Central memory CD8-positive, alpha-beta T cell (primary cell): Measurements from ENCODE around the gene KAZN.
"Not testable (repeated sequence)": the region's sequence is repeated elsewhere in the genome, so short reads cannot be mapped to it uniquely, and the experiment has no call there.

Source experiments
- ATAC-seq: fragments of 150-1000 bp; cut with Tn5 transposase; replicated peaks from 2 replicates; pipeline ENCODE4 v1.10.0; 2022; ENCODE audit warnings: mild to moderate bottlenecking, moderate FRiP score, moderate number of reproducible peaks; ENCODE audit not compliant: poor library complexity, severe bottlenecking; ENCODE audit errors: extremely low read depth
- DNase-seq, 2 donors: peaks; one replicate each; pipeline ENCODE4 v3.0.0; 2021; ENCODE audit warnings: low spot score in 2 of 2
- H3K27ac Mint-ChIP-seq: one replicate; pipeline ENCODE4 v1.8.0; 2022; ENCODE audit warnings: low read depth, mild to moderate bottlenecking, moderate library complexity, mixed read lengths
- H3K27me3 Mint-ChIP-seq: one replicate; pipeline ENCODE4 v1.8.0; 2022; ENCODE audit warnings: mixed read lengths
- H3K36me3 Mint-ChIP-seq: one replicate; pipeline ENCODE4 v1.8.0; 2022; ENCODE audit warnings: mild to moderate bottlenecking, moderate library complexity, mixed read lengths; ENCODE audit not compliant: insufficient read depth
- H3K4me1 Mint-ChIP-seq: one replicate; pipeline ENCODE4 v1.8.0; 2022; ENCODE audit warnings: mixed read lengths
- H3K4me3 Mint-ChIP-seq: one replicate; pipeline ENCODE4 v1.8.0; 2022; ENCODE audit warnings: mild to moderate bottlenecking, moderate library complexity, mixed read lengths
- H3K9me3 Mint-ChIP-seq: one replicate; pipeline ENCODE4 v1.8.0; 2022; ENCODE audit warnings: mixed read lengths

KAZN gene

DNA sequence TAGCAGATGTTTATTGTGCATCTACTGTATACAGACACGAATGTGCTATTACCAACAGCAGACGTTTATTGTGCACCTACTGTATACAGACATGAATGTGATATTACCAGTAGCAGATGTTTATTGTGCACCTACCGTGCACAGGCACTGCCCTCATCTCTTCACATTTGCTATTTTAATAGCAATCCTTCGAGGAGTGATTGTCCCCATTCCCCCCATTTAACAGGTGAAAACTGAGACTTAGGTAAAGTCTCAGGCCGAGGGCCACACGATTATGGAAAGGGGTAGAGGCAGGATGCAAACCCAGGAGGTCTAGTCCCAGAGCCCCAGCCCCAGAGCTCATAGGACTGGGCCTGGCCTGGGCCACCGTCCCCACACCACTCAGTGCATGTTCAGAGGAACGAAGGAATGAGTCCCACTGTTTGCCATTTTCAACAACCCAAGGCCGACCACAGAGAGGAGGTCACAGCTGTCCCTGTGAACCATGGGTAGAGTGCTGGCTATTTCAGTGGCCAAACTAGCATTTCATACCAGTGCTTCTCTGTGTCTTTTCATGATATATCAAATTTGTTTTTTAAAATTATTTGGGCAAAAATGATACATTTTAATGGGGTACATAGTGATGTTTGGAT is 440.6 kb downstream of the KAZN start:
- Mint-ChIP-seq H3K36me3 (no peaks in the 10 kb centered on the region), H3K4me1 (peaks cover 2% of the 10 kb centered on the region), H3K27me3 (no peaks in the 10 kb centered on the region), H3K4me3 (no peak overlapping the region), H3K27ac (no peak overlapping the region), H3K9me3 (no peaks in the 10 kb centered on the region)
- ATAC-seq (no peak), DNase-seq (no peak)

DNA sequence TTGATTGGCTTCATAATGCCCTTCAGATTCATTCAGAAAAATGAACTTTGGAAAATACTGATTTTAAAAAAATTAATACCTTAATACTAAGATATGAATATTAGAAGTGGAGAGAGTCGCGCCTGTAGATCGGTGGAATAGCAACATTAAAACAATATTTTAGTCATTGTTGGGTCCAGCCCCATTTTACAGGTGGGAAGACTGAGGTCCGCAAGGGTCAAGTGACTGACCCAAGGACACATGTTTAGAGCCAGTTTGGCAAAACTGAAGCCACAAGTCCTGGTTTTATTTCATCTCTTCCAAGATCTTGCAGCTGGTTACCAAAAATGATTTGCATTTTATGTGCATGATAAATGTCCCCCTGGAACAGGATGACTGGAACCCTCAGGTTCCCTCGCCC is 441.4 kb downstream of the KAZN start:
- no peak overlapping the region for H3K4me3 Mint-ChIP-seq
- no peak for DNase-seq
- no peak overlapping the region for H3K27ac Mint-ChIP-seq
- H3K4me1 Mint-ChIP-seq: no peaks in the 10 kb centered on the region
- H3K9me3 Mint-ChIP-seq: no peaks in the 10 kb centered on the region
- H3K27me3 Mint-ChIP-seq: no peaks in the 10 kb centered on the region
- H3K36me3 Mint-ChIP-seq: no peaks in the 10 kb centered on the region
- ATAC-seq: no peak

DNA sequence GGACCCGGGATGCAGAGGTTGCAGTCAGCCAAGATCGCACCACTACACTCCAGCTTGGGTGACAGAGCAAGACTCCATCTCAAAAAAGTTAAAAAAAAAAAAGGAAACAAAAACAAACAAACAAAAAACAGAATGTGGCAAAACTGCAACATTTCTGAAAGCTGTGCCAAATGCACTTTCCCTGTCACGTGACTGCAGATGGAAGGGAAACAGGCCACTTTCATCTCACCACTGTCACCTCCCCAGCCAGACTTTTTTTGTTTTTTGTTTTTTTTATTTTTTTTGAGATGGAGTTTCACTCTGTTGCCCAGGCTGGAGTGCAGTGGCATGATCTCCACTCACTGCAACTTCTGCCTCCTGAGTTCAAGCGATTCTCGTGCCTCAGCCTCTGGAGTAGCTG is 442.2 kb downstream of the KAZN start:
- not testable (repeated sequence) for H3K4me1 Mint-ChIP-seq, H3K4me3 Mint-ChIP-seq, H3K27me3 Mint-ChIP-seq, H3K27ac Mint-ChIP-seq, H3K9me3 Mint-ChIP-seq, DNase-seq, ATAC-seq, H3K36me3 Mint-ChIP-seq

GRCh38 chr1:15042866-15043265 is 444.4 kb downstream of the KAZN start:
- H3K4me1 Mint-ChIP-seq: no peaks in the 10 kb centered on the region
- no peak overlapping the region for H3K4me3 Mint-ChIP-seq
- no peak overlapping the region for H3K27ac Mint-ChIP-seq
- H3K9me3 Mint-ChIP-seq: no peaks in the 10 kb centered on the region
- H3K36me3 Mint-ChIP-seq: peaks cover 2% of the 10 kb centered on the region
- H3K27me3 Mint-ChIP-seq: no peaks in the 10 kb centered on the region
- no peak for ATAC-seq
- DNase-seq: no peak

DNA sequence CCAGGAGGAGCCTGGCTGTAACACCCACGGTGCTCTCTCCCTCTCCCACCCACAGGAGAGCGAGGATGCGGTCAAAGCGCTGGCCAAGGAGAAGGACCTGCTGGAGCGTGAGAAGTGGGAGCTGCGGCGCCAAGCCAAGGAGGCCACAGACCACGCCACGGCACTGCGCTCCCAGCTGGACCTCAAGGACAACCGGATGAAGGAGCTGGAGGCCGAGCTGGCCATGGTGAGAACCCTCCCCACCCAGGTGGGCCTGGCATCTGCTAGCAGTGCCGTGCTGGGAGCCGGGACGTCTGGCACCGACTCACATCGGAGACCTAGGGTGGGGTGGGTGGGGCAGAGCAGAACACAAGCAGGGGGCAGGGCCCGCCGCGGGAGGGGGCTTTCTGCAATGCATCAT is 445.4 kb downstream of the KAZN start:
- H3K27me3 Mint-ChIP-seq: no peaks in the 10 kb centered on the region
- peaks cover 2% of the 10 kb centered on the region for H3K36me3 Mint-ChIP-seq
- no peaks in the 10 kb centered on the region for H3K9me3 Mint-ChIP-seq
- ATAC-seq (no peak), DNase-seq (no peak)
- no peak overlapping the region for H3K4me3 Mint-ChIP-seq
- no peak overlapping the region for H3K27ac Mint-ChIP-seq
- no peaks in the 10 kb centered on the region for H3K4me1 Mint-ChIP-seq

GRCh38 chr1:15045123-15045522 is 446.6 kb downstream of the KAZN start:
- no peaks in the 10 kb centered on the region for H3K4me1 Mint-ChIP-seq
- no peak for ATAC-seq
- no peaks in the 10 kb centered on the region for H3K9me3 Mint-ChIP-seq
- no peak overlapping the region for H3K27ac Mint-ChIP-seq
- no peak overlapping the region for H3K4me3 Mint-ChIP-seq
- H3K36me3 Mint-ChIP-seq: peaks cover 2% of the 10 kb centered on the region
- no peak for DNase-seq
- H3K27me3 Mint-ChIP-seq: no peaks in the 10 kb centered on the region

GRCh38 chr1:15046487-15047165 is 448.1 kb downstream of the KAZN start:
- DNase-seq (peak; percentile 19 to 24), ATAC-seq (no peak)
- H3K4me1 Mint-ChIP-seq: no peaks in the 10 kb centered on the region
- H3K27ac Mint-ChIP-seq: no peak overlapping the region
- no peaks in the 10 kb centered on the region for H3K27me3 Mint-ChIP-seq
- H3K4me3 Mint-ChIP-seq: no peak overlapping the region
- peaks cover under 1% of the 10 kb centered on the region for H3K9me3 Mint-ChIP-seq
- peaks cover 2% of the 10 kb centered on the region for H3K36me3 Mint-ChIP-seq

- Mint-ChIP-seq H3K36me3 (peaks cover 2% of the 10 kb centered on the region), H3K4me3 (no peak overlapping the region), H3K27me3 (no peaks in the 10 kb centered on the region), H3K4me1 (no peaks in the 10 kb centered on the region), H3K9me3 (peaks cover 7% of the 10 kb centered on the region), H3K27ac (no peak overlapping the region)
- DNase-seq: no peak
- no peak for ATAC-seq
These were observed 448.8 kb downstream of the KAZN start for GRCh38 chr1:15047237-15047636.

DNA sequence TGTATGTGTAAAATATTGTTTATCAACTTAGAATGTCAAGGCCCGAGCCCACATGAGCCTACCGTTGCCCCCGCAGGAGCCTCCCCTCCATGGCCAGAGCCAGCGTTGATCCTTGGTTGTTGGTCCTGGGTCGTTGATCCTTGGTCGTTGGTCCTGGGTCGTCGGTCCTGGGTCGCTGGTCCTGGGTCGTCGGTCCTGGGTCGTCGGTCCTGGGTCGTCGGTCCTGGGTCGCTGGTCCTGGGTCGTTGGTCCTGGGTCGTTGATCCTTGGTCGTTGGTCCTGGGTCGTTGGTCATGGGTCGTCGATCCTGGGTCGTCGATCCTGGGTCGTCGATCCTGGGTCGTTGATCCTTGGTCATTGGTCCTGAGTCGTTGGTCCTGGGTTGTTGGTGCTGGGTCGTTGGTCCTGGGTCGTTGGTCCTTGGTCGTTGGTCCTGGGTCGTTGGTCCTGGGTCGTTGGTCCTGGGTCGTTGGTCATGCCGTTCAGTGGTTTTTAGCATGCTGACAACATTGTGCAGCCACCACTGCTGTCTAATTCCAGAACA is 450.0 kb downstream of the KAZN start:
- Mint-ChIP-seq H3K27ac (no peak overlapping the region), H3K4me3 (no peak overlapping the region), H3K36me3 (peaks cover 2% of the 10 kb centered on the region), H3K27me3 (no peaks in the 10 kb centered on the region), H3K4me1 (no peaks in the 10 kb centered on the region), H3K9me3 (peaks cover 9% of the 10 kb centered on the region)
- DNase-seq (no peak), ATAC-seq (no peak)

GRCh38 chr1:15049067-15049466 is 450.6 kb downstream of the KAZN start:
- ATAC-seq (no peak), DNase-seq (no peak)
- no peaks in the 10 kb centered on the region for H3K27me3 Mint-ChIP-seq
- H3K4me3 Mint-ChIP-seq: no peak overlapping the region
- H3K4me1 Mint-ChIP-seq: no peaks in the 10 kb centered on the region
- H3K36me3 Mint-ChIP-seq: peaks cover 2% of the 10 kb centered on the region
- H3K9me3 Mint-ChIP-seq: peaks cover 9% of the 10 kb centered on the region
- H3K27ac Mint-ChIP-seq: no peak overlapping the region

GRCh38 chr1:15051882-15052528 is 453.5 kb downstream of the KAZN start:
- ATAC-seq (no peak), DNase-seq (no peak)
- H3K27me3 Mint-ChIP-seq: peaks cover 9% of the 10 kb centered on the region
- no peak overlapping the region for H3K4me3 Mint-ChIP-seq
- no peaks in the 10 kb centered on the region for H3K4me1 Mint-ChIP-seq
- H3K36me3 Mint-ChIP-seq: no peaks in the 10 kb centered on the region
- no peak overlapping the region for H3K27ac Mint-ChIP-seq
- H3K9me3 Mint-ChIP-seq: peaks cover 9% of the 10 kb centered on the region

- no peaks in the 10 kb centered on the region for H3K36me3 Mint-ChIP-seq
- no peak overlapping the region for H3K27ac Mint-ChIP-seq
- no peak for DNase-seq
- H3K4me3 Mint-ChIP-seq: no peak overlapping the region
- H3K27me3 Mint-ChIP-seq: peaks cover 15% of the 10 kb centered on the region
- ATAC-seq: no peak
- H3K9me3 Mint-ChIP-seq: peaks cover 9% of the 10 kb centered on the region
- H3K4me1 Mint-ChIP-seq: no peaks in the 10 kb centered on the region
These were observed 454.7 kb downstream of the KAZN start for GRCh38 chr1:15053153-15053552.
